AG04450 (cell line): Measurements from ENCODE around the gene GAGE12C. TPM values are rescaled to one million over a fixed set of nuclear protein-coding genes. Genes with fewer than 3 reads are reported as not detected.
"Not testable (repeated sequence)": the region's sequence is repeated elsewhere in the genome, so short reads cannot be mapped to it uniquely, and the experiment has no call there.

Experiments
- CTCF ChIA-PET: fragments of 300-600, 350-600 bp; formaldehyde crosslinking; extraction: SDS; loops from one replicate; lab custom pipeline; 2022; ENCODE audit warnings: antibody characterized with exemption, inconsistent platforms; lab: Charles Lee
- POLR2A ChIA-PET: fragments of 350-600 bp; formaldehyde crosslinking; extraction: SDS; loops from one replicate; lab custom pipeline; 2021; ENCODE audit warnings: antibody characterized with exemption, inconsistent platforms; lab: Yijun Ruan, JAX
- DNase-seq: peaks from one replicate; pipeline ENCODE4 v3.0.0-alpha.2; 2011; ENCODE audit warnings: low read depth, low spot score
- H3K27ac ChIP-seq: one replicate; pipeline ENCODE4 v1.5.1; 2012; ENCODE audit warnings: low read depth, low read length, control low read depth
- H3K27me3 ChIP-seq: one replicate; pipeline ENCODE4 v1.6.0; 2012; ENCODE audit warnings: low read length; ENCODE audit not compliant: control insufficient read depth, insufficient read depth
- H3K4me3 ChIP-seq: 2 replicates; pipeline ENCODE4 v1.5.1; 2011; ENCODE audit warnings: mild to moderate bottlenecking, low read depth, low read length, control low read depth
- H3K9me3 ChIP-seq: 2 replicates; pipeline ENCODE4 v1.5.1; 2012; ENCODE audit warnings: low read length; ENCODE audit not compliant: control insufficient read depth, insufficient read depth
- polyA minus RNA-seq: library from RNA; depleted of rRNA, polyadenylated mRNA; stranded (reverse); fragments of >200 nt; gene quantifications from 2 replicates; pipeline ENCODE4 v1.2.3, GENCODE V29; 2011; rRNA and poly(A)+ RNA removed
- polyA plus RNA-seq: library from polyadenylated mRNA; depleted of rRNA; stranded (reverse); fragments of >200 nt; gene quantifications from 2 replicates; pipeline ENCODE4 v1.2.3, GENCODE V29; 2011; rRNA removed
- small RNA-seq: library from RNA; depleted of rRNA; stranded (forward); fragments of <200 nt; gene quantifications from one replicate; pipeline ENCODE3, GENCODE V24; 2012; ENCODE audit warnings: low read depth; ENCODE audit not compliant: insufficient read length

GAGE12C gene
- polyA plus RNA-seq: not detected in 2 replicates
- polyA minus RNA-seq: not detected in 2 replicates

GRCh38 chrX:49531877-49532276 lies at the start of gene GAGE12C:
TSS of gene GAGE12C (plus strand) at chrX:49532177. CDS start at chrX:49533332, 1,155 bp downstream.
- H3K27me3 ChIP-seq, H3K4me3 ChIP-seq, POLR2A ChIA-PET, H3K27ac ChIP-seq, H3K9me3 ChIP-seq, CTCF ChIA-PET, DNase-seq: not testable (repeated sequence)

- H3K27ac ChIP-seq, DNase-seq, H3K4me3 ChIP-seq, H3K27me3 ChIP-seq, H3K9me3 ChIP-seq, CTCF ChIA-PET, POLR2A ChIA-PET: not testable (repeated sequence)
Observed at GRCh38 chrX:49541433-49541832, 9.5 kb downstream of the GAGE12C start, which contains the start of gene GAGE12D. TSS of gene GAGE12D (plus strand) at chrX:49541733. CDS start at chrX:49542888, 1,155 bp downstream.

GRCh38 chrX:49550989-49551388 lies 19.0 kb downstream of the GAGE12C start, which contains the start of gene GAGE12E:
TSS of gene GAGE12E (plus strand) at chrX:49551289. CDS start at chrX:49552444, 1,155 bp downstream.
- DNase-seq, CTCF ChIA-PET, POLR2A ChIA-PET, H3K27ac ChIP-seq, H3K4me3 ChIP-seq, H3K27me3 ChIP-seq, H3K9me3 ChIP-seq: not testable (repeated sequence)

- POLR2A ChIA-PET, CTCF ChIA-PET, DNase-seq, H3K27ac ChIP-seq, H3K4me3 ChIP-seq, H3K9me3 ChIP-seq, H3K27me3 ChIP-seq: not testable (repeated sequence)
Observed at GRCh38 chrX:49560542-49560941, 28.6 kb downstream of the GAGE12C start, which contains the start of gene GAGE12F. TSS of gene GAGE12F (plus strand) at chrX:49560842. CDS start at chrX:49561997, 1,155 bp downstream.

- H3K9me3 ChIP-seq, H3K27me3 ChIP-seq, POLR2A ChIA-PET, H3K27ac ChIP-seq, DNase-seq, H3K4me3 ChIP-seq, CTCF ChIA-PET: not testable (repeated sequence)
Observed at GRCh38 chrX:49568728-49569127, 36.8 kb downstream of the GAGE12C start.

GRCh38 chrX:49569152-49569551 lies 37.2 kb downstream of the GAGE12C start:
- CTCF ChIA-PET, H3K9me3 ChIP-seq: not testable (repeated sequence)

GRCh38 chrX:49570100-49570499 lies 38.1 kb downstream of the GAGE12C start, which contains the start of gene GAGE12G:
TSS of gene GAGE12G (plus strand) at chrX:49570400. CDS start at chrX:49571555, 1,155 bp downstream.
- CTCF ChIA-PET, H3K9me3 ChIP-seq, DNase-seq, POLR2A ChIA-PET, H3K4me3 ChIP-seq, H3K27me3 ChIP-seq, H3K27ac ChIP-seq: not testable (repeated sequence)

More at GRCh38 chrX:49569152-49569551, 37.2 kb downstream of the GAGE12C start:
- H3K4me3 ChIP-seq, H3K27me3 ChIP-seq, DNase-seq, H3K27ac ChIP-seq, POLR2A ChIA-PET: not testable (repeated sequence)

- CTCF ChIA-PET, H3K27me3 ChIP-seq, H3K4me3 ChIP-seq, H3K9me3 ChIP-seq, POLR2A ChIA-PET, DNase-seq, H3K27ac ChIP-seq: not testable (repeated sequence)
Observed at GRCh38 chrX:49579649-49580048, 47.7 kb downstream of the GAGE12C start, which contains the start of gene GAGE12H. TSS of gene GAGE12H (plus strand) at chrX:49579949. CDS start at chrX:49581104, 1,155 bp downstream.

Small RNA genes within 50 kb of the gene (small RNA-seq; reads per million reads assigned to genes)
- not detected for gene GAGE12B

Other genes with a start within 250 kb of the GAGE12C start
- not detected in 2 replicates for gene GAGE10, start 228.5 kb upstream of the GAGE12C start, polyA plus RNA-seq
- not detected in 2 replicates for gene GAGE12J, start 210.1 kb upstream of the GAGE12C start, polyA plus RNA-seq
- gene GAGE13, start 200.6 kb upstream of the GAGE12C start, polyA plus RNA-seq: not detected in 2 replicates
- not detected in 2 replicates for gene GAGE12D, start 9.6 kb downstream of the GAGE12C start, polyA plus RNA-seq
- gene GAGE12E, start 19.1 kb downstream of the GAGE12C start, polyA plus RNA-seq: not detected in 2 replicates
- gene GAGE12F, start 28.7 kb downstream of the GAGE12C start, polyA plus RNA-seq: not detected in 2 replicates
- not detected in 2 replicates for gene GAGE12G, start 38.2 kb downstream of the GAGE12C start, polyA plus RNA-seq
- not detected in 2 replicates for gene GAGE12H, start 47.8 kb downstream of the GAGE12C start, polyA plus RNA-seq
- gene GAGE2A, start 57.3 kb downstream of the GAGE12C start, polyA plus RNA-seq: not detected in 2 replicates
- not detected in 2 replicates for gene GAGE1, start 66.8 kb downstream of the GAGE12C start, polyA plus RNA-seq
- not detected in 2 replicates for gene PAGE1, start 163.8 kb downstream of the GAGE12C start, polyA plus RNA-seq